Activated CD4-positive, alpha-beta T cell treated with anti-CD3 and anti-CD28 coated beads, Interleukin-10, Interleukin-2, amounts not matched to agents 100 ng/mL and 50 ng/mL, durations not matched to agents 16 hours and 8 hours (primary cell): ENCODE data around the gene ALPG.
"Not testable (repeated sequence)": the region's sequence is repeated elsewhere in the genome, so short reads cannot be mapped to it uniquely, and the experiment has no call there.

ENCODE experiments used
- DNase-seq: peaks from one replicate; pipeline ENCODE4 v3.0.0-alpha.2; 2020

Gene ALPG

DNA sequence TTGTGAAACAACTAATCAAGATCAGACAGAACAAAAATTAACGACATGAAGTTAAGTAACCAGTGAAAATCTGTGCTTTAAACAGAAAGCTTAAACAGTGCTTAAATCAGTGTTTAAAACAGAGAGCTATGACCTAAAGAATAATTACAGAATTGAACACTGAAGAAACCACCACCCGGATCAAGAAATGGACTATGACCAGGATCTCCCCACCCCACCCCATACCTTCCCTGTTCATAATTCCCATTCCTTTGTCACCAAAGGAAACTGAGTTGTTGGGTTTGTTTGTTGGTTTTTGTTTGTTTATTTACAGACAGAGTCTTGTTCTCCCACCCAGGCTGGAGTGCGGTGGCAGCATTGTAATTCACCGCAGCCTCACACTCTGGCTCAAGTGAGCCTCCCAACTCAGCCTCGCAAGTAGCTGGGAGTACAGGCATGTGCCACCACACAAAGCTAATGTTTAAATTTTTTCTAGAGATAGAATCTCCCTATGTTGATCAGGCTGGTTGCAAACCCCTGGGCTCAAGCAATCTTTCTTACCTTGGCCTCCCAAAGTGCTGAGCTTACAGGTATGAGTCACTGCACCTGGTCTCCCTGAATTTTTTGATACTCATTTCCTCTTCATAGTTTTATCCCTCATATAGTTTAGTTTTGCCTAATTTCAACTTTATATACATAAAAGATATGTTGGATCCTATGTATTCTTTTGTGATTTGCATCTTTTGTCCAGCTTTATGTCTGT lies 8.2 kb upstream of the ALPG start:
- DNase-seq: no peak

- DNase-seq: no peak
Measured at GRCh38 chr2:232400256-232401015, 6.2 kb upstream of the ALPG start.

- DNase-seq: no peak
Measured at GRCh38 chr2:232402518-232402917, 4.1 kb upstream of the ALPG start.

DNA sequence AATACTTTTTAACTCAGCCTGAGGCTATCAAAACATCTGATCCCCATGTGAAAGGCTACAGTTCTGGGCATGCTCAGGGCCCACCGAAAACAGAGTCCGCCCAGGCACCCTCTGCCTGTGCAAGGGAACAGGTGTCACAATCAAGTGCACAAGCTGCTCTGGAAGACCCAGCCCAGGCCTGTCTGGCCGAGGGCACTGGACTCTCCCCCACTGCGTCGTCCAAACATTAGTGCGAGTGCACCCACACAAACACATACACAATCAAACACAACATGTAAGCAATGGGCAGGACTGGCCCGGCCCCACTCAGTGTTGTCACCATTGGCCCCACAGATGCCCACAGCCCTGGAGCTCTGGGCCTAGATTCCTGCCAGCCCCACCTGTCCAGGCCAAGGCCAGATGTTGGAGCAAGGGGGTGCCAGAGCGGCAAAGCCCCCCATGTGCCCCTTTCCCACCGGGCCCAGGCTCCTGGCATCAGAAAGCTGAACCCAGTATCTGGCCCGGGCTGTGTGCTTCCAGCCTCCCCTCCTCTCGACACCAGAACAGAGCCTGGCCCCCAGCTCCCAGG lies 617 bp upstream of the ALPG start:
- no peak for DNase-seq

DNA sequence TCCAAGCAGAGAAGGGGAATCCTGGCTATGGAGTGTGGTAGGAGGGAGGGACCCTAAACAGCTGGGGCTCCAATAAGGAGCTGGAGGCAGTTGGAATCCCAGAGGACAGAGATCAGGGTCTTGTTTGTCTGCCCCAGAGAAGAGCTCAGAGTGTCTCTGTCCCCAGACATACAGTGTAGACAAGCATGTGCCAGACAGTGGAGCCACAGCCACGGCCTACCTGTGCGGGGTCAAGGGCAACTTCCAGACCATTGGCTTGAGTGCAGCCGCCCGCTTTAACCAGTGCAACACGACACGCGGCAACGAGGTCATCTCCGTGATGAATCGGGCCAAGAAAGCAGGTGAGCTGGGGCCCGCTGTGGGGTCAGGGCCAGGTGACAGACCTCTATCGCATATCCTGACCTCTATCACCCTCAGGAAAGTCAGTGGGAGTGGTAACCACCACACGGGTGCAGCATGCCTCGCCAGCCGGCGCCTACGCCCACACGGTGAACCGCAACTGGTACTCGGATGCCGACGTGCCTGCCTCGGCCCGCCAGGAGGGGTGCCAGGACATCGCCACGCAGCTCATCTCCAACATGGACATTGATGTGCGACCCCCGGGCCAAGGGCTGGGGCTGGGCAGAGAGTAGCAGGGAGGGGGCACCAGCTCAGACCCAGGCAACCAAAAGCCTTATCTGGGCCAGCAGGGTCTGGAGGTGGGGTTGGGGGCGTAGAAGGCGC lies 945 bp downstream of the ALPG start:
- not testable (repeated sequence) for DNase-seq

- not testable (repeated sequence) for DNase-seq
Measured at GRCh38 chr2:232408269-232408668, 1.6 kb downstream of the ALPG start.

- not testable (repeated sequence) for DNase-seq
Measured at GRCh38 chr2:232409617-232410016, 3.0 kb downstream of the ALPG start.

DNA sequence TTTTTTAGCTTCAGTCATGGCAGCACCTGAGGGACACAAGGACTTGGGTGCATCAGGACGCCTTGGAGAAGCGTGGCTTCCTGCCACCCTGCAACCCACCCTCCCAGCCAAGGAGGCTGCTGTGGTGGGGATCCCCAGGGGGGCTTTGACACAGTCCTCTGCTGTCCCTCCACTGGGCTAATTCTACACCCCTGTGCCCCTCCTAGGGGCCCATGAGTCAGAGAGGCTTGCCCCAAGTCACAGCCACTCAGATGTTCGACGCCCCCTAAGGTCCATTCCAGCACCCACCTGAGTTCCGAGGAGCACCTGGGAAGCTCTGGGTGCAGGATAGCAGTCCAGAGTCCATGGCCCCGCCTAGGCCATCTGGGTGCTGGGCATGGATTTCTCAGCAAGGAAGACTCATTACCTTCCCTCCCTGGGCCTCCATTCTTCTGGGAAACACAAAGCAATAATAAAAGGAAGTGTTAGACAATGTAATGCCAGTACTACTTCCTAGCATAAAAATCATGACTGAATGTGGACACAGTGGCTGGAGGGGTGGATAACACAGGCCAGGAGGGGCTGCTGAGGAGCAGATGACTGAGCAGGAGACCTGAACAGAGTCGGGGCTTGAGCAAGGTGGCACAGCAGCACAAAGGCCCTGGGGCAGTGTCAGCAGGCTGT lies 3.7 kb downstream of the ALPG start:
- no peak for DNase-seq

- no peak for DNase-seq
Measured at GRCh38 chr2:232411901-232412629, 5.4 kb downstream of the ALPG start.

- DNase-seq: no peak
Measured at GRCh38 chr2:232412986-232413385, 6.3 kb downstream of the ALPG start.

DNA sequence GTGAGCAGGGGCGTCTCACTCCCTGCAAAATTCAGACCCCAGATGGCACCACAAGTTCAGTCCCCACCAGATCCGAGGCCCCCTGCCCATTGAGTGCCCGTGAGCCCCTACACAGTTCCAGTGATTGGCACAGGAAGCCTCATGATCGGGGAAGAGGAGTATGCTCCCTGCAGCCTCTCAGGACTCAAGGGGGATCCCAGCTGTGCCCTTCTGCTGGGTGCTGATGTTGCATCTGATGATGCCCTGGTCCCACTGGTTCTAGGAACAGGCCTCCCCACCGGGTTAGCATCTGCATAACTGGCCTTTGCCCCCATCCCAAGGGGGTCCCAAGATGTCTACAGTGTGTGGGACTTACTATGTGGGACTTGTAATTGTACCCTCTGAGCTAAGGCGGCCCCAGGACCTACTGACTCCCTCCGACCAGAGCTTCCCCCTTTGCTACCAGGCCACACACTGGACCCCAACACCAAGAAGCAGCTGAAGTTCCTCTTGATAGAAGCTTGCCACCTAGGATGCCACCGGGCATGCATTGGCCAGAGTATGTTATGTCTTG lies 8.6 kb downstream of the ALPG start:
- DNase-seq: no peak

DNA sequence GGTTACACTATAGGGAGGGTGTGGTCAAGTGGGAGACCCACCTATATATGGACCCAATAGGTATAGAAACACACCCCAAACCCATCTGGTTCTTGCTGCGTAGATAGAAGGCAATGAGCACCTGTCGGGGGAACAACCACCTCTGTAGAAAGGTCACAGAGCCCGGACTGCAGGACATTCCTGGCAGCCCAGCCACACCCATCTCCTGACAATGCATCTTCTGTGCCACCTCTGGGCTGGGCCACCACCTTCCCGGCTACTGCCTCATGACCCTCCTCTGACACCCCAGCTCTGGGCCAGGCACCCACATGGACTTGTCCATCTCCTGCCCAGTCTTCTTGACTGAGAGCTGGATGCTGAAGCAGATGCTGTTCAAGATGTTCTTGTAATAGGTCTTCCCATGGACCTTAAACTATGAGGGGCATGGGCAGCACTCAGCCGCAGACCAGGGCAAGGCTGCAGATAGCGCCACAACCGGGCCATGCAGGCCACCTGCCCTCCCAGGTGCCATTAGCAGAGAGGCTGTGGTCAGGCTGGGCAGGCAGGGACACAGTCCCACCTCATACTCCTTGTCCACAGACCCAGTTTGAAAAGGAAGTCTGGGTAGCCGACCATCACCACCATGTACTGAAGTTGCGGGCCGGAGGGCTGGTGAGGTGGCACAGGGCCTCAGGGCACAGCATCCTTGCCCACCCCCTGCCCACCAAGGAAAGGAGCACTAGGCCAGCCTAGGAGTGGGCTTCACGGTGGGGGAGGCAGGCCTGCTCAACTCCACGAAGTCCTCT lies 9.3 kb downstream of the ALPG start:
- no peak for DNase-seq

GRCh38 chr2:232416521-232417470 lies 10.2 kb downstream of the ALPG start:
- no peak for DNase-seq

DNA sequence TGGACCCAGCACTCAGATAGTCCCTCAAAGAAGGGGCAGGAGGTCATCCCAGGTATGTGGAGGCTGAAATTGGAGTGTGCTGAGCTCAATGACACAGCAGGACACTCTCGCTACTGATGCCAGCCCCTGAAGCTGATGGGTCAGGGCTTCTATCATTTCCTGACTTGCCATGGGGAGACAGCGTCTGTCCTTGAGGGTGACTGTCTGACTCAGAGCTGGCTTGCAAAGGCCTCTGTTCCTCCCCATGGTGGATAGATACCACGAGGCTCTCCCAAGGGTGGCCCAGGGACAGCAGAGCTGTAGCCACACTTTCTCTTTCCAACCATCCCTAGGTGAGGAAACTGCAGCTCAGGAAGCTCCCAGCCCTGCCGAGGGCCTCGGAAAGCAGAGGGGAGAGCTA lies 10.8 kb downstream of the ALPG start:
- DNase-seq: no peak

GRCh38 chr2:232418056-232418455 lies 11.4 kb downstream of the ALPG start:
- DNase-seq: no peak

- peak; percentile 17 for DNase-seq
Measured at GRCh38 chr2:232418466-232419244, 12.0 kb downstream of the ALPG start.

DNA sequence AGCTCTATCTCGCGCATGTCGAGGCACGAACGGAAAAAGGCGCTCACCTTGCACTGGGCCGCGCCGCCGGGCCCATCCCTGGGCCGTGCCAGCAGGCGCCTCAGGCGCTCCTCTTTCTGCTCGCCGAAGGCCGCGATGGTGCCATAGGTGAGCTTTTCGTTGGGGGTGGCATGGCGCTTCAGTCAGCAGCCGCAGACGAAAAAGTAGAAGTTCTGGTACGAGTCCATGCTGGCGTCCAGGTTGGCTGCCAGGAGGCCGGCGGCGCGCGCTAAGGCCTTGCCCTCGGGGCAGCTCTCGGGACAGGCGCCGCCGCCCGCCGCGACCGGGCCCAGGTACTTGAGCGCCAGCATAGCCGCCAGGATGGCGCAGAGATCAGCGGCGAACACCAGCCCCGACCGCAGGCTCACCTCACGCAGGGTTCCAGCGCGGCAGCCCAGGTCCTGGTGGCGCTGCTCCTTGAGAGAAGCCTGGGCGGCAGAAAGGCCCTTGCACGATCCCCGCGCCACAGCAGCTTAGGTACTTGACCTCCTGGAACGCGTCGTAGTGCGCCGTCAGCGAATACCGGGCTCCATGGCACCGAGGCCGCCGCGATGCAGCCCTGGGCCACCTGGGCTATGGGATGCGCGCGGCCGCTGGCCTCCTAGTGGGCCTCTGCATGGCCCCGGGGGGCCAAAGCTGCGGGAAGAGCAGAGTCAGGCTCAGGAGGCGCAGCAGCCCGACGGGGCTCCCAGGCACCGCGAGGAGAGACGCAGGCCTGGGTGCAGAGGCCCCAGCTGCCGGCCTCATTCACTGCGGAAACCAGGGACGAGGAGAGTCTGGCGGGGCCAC lies 12.8 kb downstream of the ALPG start:
- no peak for DNase-seq

DNA sequence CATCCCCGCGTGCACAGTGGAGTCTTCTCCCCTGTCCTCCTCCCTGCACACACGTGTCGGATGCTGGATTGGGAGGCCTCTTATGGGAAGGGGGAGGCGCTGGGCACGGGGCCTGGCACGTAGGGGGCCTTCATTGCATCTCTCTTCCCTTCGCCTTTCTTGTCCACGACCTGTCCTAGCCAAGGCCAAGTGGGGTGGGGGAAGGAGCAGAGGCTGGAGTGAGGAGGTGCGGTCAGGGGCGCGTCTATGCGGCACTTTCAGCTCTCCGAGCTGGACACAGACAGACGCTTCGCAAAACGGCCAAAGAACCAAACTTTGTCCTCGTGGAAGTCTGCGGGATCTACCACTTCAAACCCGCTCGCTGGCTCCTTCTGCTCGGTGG lies 13.4 kb downstream of the ALPG start:
- DNase-seq: no peak
